WTC11 (cell line): ENCODE measurements around the gene EEF1AKMT1.

ENCODE experiments used
- ATF3 ChIP-seq: sonication (generic); formaldehyde crosslinking; conservative IDR thresholded peaks from 2 replicates; pipeline ENCODE4 v1.8.1; 2022; ENCODE audit warnings: mild to moderate bottlenecking, missing genetic modification reagents
- FOXJ3 ChIP-seq: sonication (generic); formaldehyde crosslinking; IDR thresholded peaks from 2 replicates; pipeline ENCODE4 v1.9.0; 2021; ENCODE audit warnings: missing genetic modification reagents, mild to moderate bottlenecking, borderline replicate concordance
- FOXK1 ChIP-seq: sonication (generic); formaldehyde crosslinking; IDR thresholded peaks from 2 replicates; pipeline ENCODE4 v1.8.0; 2022; ENCODE audit warnings: mild to moderate bottlenecking, moderate library complexity, missing genetic modification reagents
- MAX ChIP-seq: sonication (generic); formaldehyde crosslinking; IDR thresholded peaks from 2 replicates; pipeline ENCODE4 v1.8.0; 2022; ENCODE audit warnings: mild to moderate bottlenecking, missing genetic modification reagents
- SMAD3 ChIP-seq: sonication (generic); formaldehyde crosslinking; IDR thresholded peaks from 2 replicates; pipeline ENCODE4 v1.8.0; 2022; ENCODE audit warnings: missing genetic modification reagents, mild to moderate bottlenecking, borderline replicate concordance
- TF ChIP-seq, protein P1 (sequence below): fragments of 200-600 bp; IDR thresholded peaks from 2 replicates; pipeline ENCODE4 v1.8.0; 2022; ENCODE audit warnings: antibody characterized with exemption
- TF ChIP-seq, protein P2 (sequence below): sonication (generic); formaldehyde crosslinking; IDR thresholded peaks from 2 replicates; pipeline ENCODE4 v1.8.0; 2023; ENCODE audit warnings: missing genetic modification reagents, mild to moderate bottlenecking, borderline replicate concordance
- TF ChIP-seq, protein P3 (sequence below): sonication (generic); formaldehyde crosslinking; IDR thresholded peaks from 2 replicates; pipeline ENCODE4 v1.8.0; 2023; ENCODE audit warnings: mild to moderate bottlenecking, missing genetic modification reagents
- TF ChIP-seq, protein P4 (sequence below): sonication (generic); formaldehyde crosslinking; IDR thresholded peaks from 2 replicates; pipeline ENCODE4 v1.8.0; 2022; ENCODE audit warnings: mild to moderate bottlenecking, missing genetic modification reagents
- TF ChIP-seq, protein P5 (sequence below): sonication (generic); formaldehyde crosslinking; IDR thresholded peaks from 2 replicates; pipeline ENCODE4 v1.8.0; 2022; ENCODE audit warnings: mild to moderate bottlenecking, missing genetic modification reagents

DNA sequence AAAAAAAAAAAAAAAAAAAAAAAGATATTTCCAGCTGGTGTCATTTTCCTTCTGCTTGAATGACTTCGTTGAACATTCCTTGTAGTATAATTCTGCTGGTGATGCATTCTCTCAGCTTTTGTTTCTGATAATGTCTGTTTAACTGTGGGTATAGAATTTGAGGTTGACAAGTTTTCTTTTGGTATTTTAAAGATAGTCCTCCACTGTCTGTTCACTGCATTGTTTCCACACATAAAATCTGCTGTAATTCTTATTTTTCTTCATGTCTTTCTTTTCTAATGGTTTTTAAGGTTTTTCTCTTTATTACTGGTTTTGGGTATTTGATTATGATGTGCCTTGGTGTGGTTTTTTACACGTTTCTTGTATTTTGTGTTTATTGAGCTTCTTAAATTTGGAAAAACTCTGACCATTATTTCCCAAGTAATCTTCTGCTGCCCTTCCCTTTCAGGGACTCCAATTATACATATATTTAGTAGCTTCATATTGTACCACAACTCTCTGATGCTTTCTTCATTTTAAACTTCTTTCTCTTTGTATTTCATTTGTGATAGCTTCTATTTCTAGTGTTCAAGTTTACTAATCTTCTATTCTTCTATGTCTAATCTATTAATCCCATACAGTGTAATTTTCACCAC, 6.3 kb downstream of the EEF1AKMT1 start:
- TF ChIP-seq FOXJ3 (CRISPR knock-in tag) (no peak), FOXK1 (no peak), ATF3 (CRISPR knock-in tag) (no peak), SMAD3 (CRISPR knock-in tag) (no peak), MAX (CRISPR knock-in tag) (no peak)
- TF ChIP-seq, protein P1, sequence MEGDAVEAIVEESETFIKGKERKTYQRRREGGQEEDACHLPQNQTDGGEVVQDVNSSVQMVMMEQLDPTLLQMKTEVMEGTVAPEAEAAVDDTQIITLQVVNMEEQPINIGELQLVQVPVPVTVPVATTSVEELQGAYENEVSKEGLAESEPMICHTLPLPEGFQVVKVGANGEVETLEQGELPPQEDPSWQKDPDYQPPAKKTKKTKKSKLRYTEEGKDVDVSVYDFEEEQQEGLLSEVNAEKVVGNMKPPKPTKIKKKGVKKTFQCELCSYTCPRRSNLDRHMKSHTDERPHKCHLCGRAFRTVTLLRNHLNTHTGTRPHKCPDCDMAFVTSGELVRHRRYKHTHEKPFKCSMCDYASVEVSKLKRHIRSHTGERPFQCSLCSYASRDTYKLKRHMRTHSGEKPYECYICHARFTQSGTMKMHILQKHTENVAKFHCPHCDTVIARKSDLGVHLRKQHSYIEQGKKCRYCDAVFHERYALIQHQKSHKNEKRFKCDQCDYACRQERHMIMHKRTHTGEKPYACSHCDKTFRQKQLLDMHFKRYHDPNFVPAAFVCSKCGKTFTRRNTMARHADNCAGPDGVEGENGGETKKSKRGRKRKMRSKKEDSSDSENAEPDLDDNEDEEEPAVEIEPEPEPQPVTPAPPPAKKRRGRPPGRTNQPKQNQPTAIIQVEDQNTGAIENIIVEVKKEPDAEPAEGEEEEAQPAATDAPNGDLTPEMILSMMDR = no peak
- TF ChIP-seq, protein P2, sequence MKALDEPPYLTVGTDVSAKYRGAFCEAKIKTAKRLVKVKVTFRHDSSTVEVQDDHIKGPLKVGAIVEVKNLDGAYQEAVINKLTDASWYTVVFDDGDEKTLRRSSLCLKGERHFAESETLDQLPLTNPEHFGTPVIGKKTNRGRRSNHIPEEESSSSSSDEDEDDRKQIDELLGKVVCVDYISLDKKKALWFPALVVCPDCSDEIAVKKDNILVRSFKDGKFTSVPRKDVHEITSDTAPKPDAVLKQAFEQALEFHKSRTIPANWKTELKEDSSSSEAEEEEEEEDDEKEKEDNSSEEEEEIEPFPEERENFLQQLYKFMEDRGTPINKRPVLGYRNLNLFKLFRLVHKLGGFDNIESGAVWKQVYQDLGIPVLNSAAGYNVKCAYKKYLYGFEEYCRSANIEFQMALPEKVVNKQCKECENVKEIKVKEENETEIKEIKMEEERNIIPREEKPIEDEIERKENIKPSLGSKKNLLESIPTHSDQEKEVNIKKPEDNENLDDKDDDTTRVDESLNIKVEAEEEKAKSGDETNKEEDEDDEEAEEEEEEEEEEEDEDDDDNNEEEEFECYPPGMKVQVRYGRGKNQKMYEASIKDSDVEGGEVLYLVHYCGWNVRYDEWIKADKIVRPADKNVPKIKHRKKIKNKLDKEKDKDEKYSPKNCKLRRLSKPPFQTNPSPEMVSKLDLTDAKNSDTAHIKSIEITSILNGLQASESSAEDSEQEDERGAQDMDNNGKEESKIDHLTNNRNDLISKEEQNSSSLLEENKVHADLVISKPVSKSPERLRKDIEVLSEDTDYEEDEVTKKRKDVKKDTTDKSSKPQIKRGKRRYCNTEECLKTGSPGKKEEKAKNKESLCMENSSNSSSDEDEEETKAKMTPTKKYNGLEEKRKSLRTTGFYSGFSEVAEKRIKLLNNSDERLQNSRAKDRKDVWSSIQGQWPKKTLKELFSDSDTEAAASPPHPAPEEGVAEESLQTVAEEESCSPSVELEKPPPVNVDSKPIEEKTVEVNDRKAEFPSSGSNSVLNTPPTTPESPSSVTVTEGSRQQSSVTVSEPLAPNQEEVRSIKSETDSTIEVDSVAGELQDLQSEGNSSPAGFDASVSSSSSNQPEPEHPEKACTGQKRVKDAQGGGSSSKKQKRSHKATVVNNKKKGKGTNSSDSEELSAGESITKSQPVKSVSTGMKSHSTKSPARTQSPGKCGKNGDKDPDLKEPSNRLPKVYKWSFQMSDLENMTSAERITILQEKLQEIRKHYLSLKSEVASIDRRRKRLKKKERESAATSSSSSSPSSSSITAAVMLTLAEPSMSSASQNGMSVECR = no peak
- TF ChIP-seq, protein P3, sequence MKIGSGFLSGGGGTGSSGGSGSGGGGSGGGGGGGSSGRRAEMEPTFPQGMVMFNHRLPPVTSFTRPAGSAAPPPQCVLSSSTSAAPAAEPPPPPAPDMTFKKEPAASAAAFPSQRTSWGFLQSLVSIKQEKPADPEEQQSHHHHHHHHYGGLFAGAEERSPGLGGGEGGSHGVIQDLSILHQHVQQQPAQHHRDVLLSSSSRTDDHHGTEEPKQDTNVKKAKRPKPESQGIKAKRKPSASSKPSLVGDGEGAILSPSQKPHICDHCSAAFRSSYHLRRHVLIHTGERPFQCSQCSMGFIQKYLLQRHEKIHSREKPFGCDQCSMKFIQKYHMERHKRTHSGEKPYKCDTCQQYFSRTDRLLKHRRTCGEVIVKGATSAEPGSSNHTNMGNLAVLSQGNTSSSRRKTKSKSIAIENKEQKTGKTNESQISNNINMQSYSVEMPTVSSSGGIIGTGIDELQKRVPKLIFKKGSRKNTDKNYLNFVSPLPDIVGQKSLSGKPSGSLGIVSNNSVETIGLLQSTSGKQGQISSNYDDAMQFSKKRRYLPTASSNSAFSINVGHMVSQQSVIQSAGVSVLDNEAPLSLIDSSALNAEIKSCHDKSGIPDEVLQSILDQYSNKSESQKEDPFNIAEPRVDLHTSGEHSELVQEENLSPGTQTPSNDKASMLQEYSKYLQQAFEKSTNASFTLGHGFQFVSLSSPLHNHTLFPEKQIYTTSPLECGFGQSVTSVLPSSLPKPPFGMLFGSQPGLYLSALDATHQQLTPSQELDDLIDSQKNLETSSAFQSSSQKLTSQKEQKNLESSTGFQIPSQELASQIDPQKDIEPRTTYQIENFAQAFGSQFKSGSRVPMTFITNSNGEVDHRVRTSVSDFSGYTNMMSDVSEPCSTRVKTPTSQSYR = no peak
- TF ChIP-seq, protein P4, sequence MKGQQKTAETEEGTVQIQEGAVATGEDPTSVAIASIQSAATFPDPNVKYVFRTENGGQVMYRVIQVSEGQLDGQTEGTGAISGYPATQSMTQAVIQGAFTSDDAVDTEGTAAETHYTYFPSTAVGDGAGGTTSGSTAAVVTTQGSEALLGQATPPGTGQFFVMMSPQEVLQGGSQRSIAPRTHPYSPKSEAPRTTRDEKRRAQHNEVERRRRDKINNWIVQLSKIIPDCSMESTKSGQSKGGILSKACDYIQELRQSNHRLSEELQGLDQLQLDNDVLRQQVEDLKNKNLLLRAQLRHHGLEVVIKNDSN (CRISPR knock-in tag) = no peak
- TF ChIP-seq, protein P5, sequence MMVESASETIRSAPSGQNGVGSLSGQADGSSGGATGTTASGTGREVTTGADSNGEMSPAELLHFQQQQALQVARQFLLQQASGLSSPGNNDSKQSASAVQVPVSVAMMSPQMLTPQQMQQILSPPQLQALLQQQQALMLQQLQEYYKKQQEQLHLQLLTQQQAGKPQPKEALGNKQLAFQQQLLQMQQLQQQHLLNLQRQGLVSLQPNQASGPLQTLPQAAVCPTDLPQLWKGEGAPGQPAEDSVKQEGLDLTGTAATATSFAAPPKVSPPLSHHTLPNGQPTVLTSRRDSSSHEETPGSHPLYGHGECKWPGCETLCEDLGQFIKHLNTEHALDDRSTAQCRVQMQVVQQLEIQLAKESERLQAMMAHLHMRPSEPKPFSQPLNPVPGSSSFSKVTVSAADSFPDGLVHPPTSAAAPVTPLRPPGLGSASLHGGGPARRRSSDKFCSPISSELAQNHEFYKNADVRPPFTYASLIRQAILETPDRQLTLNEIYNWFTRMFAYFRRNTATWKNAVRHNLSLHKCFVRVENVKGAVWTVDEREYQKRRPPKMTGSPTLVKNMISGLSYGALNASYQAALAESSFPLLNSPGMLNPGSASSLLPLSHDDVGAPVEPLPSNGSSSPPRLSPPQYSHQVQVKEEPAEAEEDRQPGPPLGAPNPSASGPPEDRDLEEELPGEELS (CRISPR knock-in tag) = no peak
